NCI-H748 (cell line): ENCODE measurements around the gene ANKRD36.
"Not testable (repeated sequence)": the region's sequence is repeated elsewhere in the genome, so short reads cannot be mapped to it uniquely, and the experiment has no call there.

Source experiments
- DNase-seq: peaks from one replicate; lab custom pipeline; 2025; ENCODE audit not compliant: unreplicated experiment; lab: John Stamatoyannopoulos, UW

ANKRD36 gene

DNA sequence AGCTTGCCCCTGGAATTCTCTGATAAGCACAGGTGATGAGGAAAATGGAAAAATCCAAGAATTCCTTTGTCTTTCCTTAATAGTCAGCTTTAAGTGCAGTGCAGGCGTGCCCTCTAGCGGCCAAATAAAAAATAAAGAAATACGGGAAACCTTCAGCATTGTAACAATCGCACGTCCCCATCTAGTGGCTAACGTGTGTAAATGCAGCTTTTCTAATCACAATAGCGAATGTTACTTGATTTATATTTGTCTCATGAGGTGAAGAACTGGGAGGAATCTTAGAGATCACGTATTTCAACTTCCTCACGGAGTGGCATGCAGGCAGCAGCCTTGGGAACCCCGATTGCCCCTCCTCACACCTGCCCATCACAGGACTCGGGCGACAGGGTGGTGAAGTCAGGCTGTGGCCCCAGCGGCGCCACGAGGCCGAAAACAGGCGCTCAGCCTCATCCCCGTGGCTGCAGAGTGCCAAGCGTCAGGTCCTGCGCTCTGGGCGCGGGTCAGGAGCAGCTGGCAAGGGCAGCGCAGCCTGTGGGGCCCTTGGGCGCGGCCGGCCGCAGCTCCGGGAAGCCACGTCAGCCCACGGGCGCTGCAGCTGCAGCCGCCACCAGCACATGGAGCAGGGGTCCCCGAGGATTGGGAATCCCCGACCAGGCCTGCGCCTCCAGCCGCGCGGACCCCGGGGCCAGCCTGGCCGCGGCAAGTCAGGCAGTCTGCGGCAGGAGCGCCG is 468 bp upstream of the ANKRD36 start:
- not testable (repeated sequence) for DNase-seq

DNA sequence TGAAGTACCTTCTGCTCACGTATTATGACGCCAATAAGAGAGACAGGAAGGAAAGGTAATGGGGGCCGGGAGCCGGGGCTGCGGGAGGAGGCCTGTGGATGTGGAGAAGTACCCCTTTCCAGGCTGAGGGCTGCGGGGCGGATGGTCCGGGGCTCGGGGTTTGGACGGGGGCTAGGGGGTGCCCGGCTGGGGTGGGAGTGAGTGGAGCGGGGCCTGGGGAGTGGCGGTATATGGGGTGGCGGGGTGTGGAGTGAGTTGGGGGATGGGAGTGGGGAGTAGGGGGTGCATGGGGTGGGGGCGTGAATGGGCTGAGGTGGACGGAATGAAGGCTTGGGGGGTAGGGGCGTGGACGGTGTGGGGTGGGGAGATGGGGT is 916 bp downstream of the ANKRD36 start:
- not testable (repeated sequence) for DNase-seq

DNA sequence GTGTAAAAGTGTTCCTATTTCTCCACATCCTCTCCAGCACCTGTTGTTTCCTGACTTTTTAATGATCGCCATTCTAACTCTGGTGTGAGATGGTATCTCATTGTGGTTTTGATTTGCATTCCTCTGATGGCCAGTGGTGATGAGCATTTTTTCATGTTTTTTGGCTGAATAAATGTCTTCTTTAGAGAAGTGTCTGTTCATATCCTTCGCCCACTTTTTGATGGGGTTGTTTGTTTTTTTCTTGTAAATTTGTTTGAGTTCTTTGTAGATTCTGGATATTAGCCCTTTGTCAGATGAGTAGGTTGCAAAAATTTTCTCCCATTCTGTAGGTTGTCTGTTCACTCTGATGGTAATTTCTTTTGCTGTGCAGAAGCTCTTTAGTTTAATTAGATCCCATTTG is 16.1 kb downstream of the ANKRD36 start:
- DNase-seq: not testable (repeated sequence)

DNA sequence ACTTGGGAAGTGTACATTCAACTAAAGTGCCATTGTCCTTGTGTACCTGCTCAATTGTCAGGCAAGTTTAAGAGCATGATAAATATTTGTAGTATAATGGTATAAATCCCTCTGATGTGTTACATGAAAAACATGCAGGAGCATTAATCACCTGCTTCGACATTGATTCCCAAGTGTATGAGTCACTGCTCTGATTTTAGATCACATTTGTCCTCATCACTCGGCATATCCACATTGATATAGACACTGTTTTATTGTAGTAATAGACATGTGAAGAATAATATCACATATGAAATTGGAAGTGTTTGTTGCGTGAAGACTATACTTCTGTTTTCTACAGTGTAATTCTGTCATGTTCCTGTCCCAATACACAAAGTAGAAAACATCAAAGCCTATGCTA is 31.1 kb downstream of the ANKRD36 start:
- DNase-seq: not testable (repeated sequence)

DNA sequence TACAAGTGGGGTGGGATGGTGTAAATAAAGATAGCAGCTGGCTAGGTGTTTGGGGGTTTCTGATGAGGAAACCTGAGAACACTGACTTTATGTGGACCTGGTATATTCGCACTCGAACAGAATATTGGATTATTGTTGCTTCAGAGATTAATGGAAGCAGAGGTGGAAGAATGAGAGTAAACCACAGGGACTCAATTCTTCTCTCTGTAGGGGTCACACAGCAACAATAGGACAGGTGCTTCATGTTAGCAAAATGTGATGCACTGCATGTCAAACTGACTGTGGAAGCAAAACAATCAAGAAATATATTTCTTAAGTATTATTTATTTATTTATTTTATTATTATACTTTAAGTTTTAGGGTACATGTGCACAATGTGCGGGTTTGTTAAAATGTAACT is 53.6 kb downstream of the ANKRD36 start:
- DNase-seq: not testable (repeated sequence)

DNA sequence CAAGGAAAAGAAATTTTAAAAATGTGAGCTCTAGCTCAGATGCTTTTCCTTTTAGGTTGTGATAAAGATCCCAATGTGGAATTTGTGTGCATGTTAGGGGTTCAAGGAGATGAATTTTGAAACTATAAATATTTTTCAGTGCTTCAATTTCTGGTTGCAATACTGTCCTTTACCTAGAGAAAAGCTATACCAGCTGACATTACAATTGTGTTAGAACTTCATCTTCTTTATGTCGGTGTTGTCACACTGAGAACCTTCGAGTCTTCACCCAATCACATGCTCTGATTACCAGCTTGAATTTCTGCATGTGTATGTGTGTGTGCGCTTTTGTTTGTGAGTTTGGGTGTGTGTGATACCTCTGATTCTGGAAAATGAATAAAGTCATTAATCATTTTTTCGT is 55.0 kb downstream of the ANKRD36 start:
- not testable (repeated sequence) for DNase-seq

DNA sequence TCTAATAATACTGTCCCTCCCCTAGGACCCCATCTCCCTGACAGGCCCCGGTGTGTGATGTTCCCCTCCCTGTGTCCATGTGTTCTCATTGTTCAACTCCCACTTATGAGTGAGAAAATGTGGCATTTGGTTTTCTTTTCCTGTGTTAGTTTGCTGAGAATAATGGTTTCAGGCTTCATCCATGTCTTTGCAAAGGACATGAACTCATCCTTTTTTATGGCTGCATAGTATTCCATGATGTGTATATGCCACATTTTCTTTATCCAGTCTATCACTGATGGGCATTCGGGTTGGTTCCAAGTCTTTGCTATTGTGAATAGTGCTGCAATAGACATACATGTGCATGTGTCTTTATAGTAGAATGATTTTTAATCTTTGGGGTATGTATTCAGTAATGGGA is 55.6 kb downstream of the ANKRD36 start:
- DNase-seq: not testable (repeated sequence)

DNA sequence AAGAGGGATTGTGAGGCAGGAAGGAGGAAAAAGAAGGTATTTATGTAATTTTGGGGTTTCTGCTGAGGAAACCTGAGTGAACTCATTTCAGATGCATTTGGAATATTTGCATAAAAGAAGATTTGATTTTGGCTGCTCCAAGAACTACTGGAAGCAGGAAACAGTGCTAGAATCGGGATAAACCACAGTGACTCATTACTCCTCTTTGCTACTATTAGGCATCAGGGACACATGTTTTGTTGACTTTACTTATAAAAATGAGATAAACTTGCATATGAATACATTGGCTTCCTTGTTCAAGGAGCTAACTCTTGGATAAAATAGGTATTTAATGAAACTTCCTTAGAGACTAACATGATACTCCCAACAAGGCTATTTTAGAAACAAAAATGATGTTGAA is 67.4 kb downstream of the ANKRD36 start:
- not testable (repeated sequence) for DNase-seq

DNA sequence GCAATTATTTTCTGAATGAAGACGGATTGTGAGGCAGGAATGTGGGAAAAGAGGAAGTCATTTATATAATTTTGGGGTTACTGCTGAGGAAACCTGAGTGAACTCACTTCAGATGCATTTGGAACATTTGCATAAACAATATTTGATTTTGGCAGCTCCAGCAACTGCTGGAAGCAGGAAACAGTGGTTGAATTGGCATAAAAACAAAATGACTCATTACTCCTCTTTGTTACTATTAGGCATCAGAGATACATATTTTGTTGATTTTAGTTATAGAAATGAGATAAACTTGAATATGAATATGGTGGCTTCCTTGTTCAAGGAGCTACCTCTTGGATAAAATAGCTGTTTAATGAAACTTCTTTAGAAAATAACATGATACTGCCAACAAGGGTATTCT is 82.4 kb downstream of the ANKRD36 start:
- not testable (repeated sequence) for DNase-seq

DNA sequence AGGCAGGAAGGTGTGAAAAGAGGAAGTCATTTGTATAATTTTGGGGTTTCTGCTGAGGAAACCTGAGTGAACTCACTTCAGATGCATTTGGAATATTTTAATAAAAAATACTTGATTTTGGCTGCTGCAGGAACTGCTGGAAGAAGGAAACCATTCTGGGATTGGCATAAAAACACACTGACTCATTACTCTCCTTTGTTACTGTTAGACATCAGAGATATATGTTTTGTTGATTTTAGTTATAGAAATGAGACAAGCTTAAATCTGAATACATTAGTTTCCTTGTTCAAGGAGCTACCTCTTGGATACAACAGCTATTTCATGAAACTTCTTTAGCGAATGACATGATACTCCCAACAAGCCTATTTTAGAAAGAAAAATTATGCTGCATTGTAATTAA is 84.3 kb downstream of the ANKRD36 start:
- not testable (repeated sequence) for DNase-seq

DNA sequence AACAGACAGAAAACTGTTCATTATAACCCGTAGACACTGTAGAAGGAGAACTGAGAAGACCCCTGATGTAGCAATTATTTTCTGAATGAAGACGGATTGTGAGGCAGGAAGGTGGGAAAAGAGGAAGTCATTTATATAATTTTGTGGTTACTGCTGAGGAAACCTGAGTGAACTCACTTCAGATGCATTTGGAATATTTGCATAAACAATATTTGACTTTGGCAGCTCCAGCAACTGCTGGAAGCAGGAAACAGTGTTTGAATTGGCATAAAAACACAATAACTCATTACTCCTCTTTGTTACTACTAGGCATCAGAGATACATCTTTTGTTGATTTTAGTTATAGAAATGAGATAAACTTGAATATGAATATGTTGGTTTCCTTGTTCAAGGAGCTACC is 87.9 kb downstream of the ANKRD36 start:
- not testable (repeated sequence) for DNase-seq

DNA sequence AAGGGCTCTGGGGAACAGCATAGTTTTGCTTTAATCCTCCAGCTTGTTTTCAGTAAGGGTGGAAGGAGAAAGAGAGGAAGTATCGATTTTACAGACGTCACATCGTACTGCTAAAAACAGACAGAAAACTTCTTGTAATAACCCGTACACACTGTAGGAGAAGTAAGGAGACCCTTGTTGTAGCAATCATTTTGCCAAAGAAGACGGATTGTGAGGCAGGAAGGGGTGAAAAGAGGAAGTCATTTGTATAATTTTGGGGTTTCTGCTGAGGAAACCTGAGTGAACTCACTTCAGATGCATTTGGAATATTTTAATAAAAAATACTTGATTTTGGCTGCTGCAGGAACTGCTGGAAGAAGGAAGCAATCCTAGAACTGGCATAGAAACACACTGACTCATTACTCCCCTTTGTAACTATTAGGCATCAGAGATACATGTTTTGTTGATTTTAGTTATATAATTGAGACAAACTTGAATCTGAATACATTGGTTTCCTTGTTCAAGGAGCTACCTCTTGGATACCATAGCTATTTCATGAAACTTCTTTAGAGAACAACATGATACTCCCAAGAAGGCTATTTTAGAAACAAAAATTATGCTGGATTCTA is 89.8 kb downstream of the ANKRD36 start:
- DNase-seq: not testable (repeated sequence)

DNA sequence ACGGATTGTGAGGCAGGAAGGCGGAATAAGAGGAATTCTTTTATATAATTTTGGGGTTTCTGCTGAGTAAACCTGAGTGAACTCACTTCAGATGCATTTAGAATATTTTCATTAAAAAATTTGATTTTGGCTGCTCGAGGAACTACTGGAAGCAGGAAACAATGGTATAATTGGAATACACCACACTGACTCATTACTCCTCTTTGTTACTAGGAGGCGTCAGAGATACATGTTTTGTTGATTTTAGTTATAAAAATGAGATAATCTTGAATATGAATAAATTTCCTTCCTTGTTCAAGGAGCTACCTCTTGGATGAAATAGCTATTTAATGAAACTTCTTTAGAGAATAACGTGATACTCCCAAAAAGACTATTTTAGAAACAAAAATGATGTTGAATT is 97.4 kb downstream of the ANKRD36 start:
- DNase-seq: no peak

DNA sequence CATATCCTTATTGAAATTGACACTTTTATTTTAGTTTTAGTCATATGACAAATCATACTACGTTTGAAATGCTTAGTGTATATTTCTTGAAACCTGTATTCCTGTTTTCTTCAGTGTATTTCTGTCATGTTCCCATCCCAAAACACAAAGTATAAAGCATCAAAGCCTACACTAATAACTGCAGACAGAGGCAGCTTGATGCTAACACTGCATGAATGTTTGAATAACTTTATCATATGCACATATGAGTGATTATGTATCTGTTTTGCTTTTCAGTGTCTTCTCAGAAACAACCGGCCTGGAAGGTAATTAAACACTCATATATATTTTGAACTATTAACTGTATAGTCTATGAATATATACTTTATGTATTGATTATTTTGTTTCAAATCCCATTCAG is 102.1 kb downstream of the ANKRD36 start:
- not testable (repeated sequence) for DNase-seq

DNA sequence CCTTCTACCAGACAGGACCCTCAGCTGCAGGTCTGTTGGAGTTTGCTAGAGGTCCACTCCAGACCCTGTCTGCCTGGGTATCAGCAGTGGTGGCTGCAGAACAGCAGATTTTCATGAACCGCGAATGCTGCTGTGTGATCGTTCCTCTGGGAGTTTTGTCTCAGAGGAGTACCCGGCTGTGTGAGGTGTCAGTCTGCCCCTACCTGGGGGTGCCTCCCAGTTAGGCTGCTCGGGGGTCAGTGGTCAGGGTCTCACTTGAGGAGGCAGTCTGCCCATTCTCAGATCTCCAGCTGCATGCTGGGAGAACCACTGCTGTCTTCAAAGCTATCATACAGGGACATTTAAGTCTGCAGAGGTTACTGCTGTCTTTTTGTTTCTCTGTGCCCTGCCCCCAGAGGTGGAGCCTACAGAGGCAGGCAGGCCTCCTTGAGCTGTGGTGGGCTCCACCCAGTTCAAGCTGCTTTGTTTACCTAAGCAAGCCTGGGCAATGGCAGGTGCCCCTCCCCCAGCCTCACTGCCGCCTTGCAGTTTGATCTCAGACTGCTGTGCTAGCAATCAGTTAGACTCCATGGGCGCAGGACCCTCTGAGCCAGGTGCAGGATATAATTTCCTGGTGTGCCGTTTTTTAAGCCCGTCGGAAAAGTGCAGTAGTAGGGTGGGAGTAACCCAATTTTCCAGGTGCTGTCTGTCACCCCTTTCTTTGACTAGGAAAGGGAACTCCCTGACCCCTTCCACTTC is 118.1 kb downstream of the ANKRD36 start:
- not testable (repeated sequence) for DNase-seq

DNA sequence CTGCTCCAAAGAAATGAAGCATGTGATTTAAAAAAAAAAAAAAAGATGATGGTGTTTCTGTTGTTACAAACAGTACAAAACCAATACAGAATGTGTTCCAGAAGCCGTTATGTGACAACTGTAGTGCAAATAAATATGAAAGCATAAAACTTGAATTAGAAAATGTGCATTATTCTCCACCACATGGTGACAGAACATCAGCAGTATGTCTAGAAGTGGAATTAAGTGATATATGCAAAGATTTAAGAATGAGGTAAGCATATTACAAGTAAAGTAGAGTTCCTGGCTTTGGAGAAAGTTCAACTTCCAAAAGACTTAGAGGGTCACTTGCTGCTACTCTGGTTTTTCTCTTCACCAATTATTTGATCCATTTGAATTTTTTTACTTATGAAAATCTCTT is 120.0 kb downstream of the ANKRD36 start:
- not testable (repeated sequence) for DNase-seq

DNA sequence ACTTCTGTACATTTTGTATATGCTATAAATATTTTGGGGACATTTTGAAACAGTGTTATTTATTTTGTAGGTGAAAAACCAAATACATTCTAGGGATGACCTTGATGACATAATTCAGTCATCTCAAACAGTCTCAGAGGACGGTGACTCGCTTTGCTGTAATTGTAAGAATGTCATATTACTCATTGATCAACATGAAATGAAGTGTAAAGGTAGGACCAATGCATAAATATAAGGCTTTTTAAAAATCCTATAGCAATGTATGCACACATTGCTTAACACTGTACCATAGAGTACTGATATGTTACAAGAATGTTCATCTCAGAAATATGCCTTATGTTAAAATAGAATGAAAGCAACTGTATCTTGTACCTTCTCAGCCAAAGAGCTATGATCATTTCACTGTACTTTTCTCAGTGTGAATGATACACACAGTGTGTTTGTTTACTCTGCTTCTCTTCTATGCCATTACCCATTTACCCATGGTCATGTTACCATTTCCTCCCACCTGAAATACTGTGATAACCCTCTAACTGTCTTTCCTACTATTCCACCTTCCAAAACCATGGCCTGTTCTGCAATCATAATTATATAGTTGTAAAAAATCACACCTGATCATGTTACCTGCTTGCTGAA is 120.8 kb downstream of the ANKRD36 start:
- not testable (repeated sequence) for DNase-seq

DNA sequence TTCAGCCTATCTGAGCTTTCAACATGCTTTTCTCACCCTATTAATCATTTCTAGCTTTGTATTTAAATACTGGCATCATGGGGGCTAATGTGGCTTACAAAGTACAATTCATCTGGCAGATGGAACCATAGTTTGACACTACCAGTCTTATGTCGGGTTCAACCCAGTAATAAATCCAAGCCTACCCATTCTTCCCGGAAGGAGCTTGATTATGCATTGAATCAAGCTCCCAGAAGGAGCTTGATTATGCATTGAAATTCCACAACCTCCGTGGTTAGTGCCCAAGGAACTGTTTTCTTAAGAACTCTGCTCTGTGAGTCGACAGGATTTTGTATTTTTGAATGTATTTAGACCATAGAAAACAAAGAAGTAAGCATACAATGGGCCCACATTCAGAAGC is 148.2 kb downstream of the ANKRD36 start:
- DNase-seq: not testable (repeated sequence)

DNA sequence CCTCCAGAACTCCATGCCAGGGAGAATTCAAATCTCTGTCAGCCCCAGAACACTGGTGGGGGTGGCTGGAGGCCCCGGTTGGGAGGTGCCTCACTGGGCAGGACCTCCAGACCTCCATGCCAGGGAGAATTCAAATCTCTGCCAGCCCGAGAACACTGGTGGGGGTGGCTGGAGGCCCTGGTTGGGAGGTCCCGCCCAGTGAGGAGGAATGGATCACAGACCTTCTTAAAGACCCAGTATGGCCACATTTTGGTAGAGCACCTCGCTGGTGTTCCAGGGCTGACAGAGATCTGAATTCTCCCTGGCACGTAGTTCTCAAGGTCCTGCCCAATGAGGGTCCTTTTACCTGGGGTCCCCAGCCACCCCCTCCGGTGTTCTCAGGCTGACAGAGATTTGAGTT is 153.5 kb downstream of the ANKRD36 start:
- DNase-seq: not testable (repeated sequence)

DNA sequence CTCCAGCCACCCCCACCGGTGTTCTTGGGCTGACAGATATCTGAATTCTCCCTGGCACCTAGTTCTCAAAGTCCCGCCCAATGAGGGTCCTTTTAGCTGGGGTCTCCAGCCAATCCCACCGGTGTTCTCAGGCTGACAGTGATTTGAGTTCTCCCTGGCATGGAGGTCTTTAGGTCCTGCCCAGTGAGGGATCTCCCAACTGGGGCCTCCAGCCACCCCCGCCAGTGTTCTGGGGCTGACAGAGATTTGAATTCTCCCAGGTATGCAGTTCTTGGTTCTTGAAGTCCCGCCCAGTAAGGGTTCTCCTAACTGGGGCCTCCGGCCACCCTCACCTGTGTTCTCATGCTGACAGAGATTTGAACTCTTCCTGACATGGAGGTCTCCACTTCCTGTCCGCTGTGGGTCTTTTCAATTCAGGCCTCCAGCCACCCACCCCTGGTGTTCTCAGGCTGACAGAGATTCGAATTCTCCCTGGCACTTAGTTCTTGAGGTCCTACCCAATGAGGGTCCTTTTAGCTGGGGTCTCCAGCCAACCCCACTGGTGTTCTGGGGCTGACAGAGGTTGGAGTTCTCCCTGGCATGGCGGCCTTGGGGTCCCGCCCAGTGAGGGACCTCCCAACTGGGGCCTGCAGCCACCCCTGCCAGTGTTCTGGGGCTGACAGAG is 154.6 kb downstream of the ANKRD36 start:
- DNase-seq: no peak

DNA sequence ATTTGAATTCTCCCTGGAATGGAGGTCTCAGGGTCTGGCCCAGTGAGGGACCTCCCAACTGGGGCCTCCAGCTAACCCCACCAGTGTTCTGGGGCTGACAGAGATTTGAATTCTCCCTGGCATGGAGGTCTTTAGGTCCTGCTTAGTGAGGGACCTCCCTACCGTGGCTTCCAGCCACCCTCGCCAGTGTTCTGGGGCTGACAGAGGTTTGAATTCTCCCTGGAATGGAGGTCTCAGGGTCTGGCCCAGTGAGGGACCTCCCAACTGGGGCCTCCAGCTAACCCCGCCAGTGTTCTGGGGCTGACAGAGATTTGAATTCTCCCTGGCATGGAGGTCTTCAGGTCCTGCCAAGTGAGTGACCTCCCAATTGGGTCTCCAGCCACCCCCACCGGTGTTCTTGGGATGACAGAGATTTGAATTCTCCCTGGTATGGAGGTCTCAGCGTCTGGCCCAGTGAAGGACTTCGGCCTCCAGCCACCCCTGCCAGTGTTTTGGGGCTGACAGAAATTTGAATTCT is 155.2 kb downstream of the ANKRD36 start:
- DNase-seq: not testable (repeated sequence)
